H1 (cell line): Measurements from ENCODE around the gene CROCC. TPM values are rescaled to one million over a fixed set of nuclear protein-coding genes. Genes with fewer than 3 reads are reported as not detected.

Experiments used
- CHD1 ChIP-seq: IDR thresholded peaks from 2 replicates; pipeline ENCODE4 v1.6.1; 2012; ENCODE audit warnings: low read depth, low read length, improper control_type of control experiment
- CHD7 ChIP-seq: fragments of 300-600 bp; sonication (generic); IDR thresholded peaks from 2 replicates; pipeline ENCODE4 v1.7.1; 2012; ENCODE audit warnings: low read length, moderate library complexity, mild to moderate bottlenecking, inconsistent platforms; ENCODE audit not compliant: insufficient replicate concordance
- CREB1 ChIP-seq: IDR thresholded peaks from 2 replicates; pipeline ENCODE4 v1.6.1; 2012; ENCODE audit warnings: inconsistent platforms
- CTCF ChIP-seq, 3 experiments: IDR thresholded peaks; 1 replicate in 2 of 3; 2 replicates in 1 of 3; pipeline versions ENCODE4 v1.5.1 to v1.6.1; 2011; ENCODE audit warnings: low read length in 3 of 3, mild to moderate bottlenecking in 3 of 3, inconsistent platforms in 2 of 3, low read depth in 1 of 3, moderate library complexity in 1 of 3; ENCODE audit not compliant: insufficient read depth in 1 of 3; ENCODE audit errors: control extremely low read depth in 1 of 3
- GABPA ChIP-seq: IDR thresholded peaks from 2 replicates; pipeline ENCODE4 v1.6.1; 2011; ENCODE audit warnings: mild to moderate bottlenecking, low read length, moderate library complexity, borderline replicate concordance; ENCODE audit not compliant: insufficient read depth
- MAX ChIP-seq: IDR thresholded peaks from 2 replicates; pipeline ENCODE4 v1.6.1; 2012; ENCODE audit warnings: inconsistent platforms
- RAD21 ChIP-seq, 2 experiments: IDR thresholded peaks in 1 of 2; conservative IDR thresholded peaks in 1 of 2; 2 replicates each; pipeline ENCODE4 v1.6.1; 2011; ENCODE audit warnings: low read depth in 2 of 2, low read length in 2 of 2, improper control_type of control experiment in 1 of 2, inconsistent platforms in 1 of 2, mild to moderate bottlenecking in 1 of 2, moderate library complexity in 1 of 2
- TBP ChIP-seq: IDR thresholded peaks from 2 replicates; pipeline ENCODE4 v1.6.1; 2011; ENCODE audit warnings: low read depth, low read length, improper control_type of control experiment
- polyA plus RNA-seq, 7 experiments: library from polyadenylated mRNA; depleted of rRNA in 3 of 7; stranded (reverse) in 5 of 7; unstranded in 2 of 7; fragments of >200 nt in 5 of 7; fragments of 200-250 nt in 2 of 7; gene quantifications; 1 replicate in 5 of 7; 2 replicates in 1 of 7; 4 replicates in 1 of 7; pipeline versions ENCODE4 v1.2.1 to v1.2.3, GENCODE V29; 2011 to 2013; ENCODE audit warnings: missing spikeins in 2 of 7, mixed read lengths in 2 of 7
- total RNA-seq: library from RNA; stranded (reverse); fragmentation: NEBNext Ultra II Directional; extraction: Animal tissue kit (Norgen Biotek cat#: 25700); gene quantifications from 2 replicates; pipeline ENCODE4 v1.2.1, GENCODE V29; 2021

Gene CROCC
- total and polyA plus RNA-seq, 2 of the 8 experiments (the other 6 are each of a cell fraction or from before 2014, with no cell fraction given), result 12.1 to 39.5 TPM

DNA sequence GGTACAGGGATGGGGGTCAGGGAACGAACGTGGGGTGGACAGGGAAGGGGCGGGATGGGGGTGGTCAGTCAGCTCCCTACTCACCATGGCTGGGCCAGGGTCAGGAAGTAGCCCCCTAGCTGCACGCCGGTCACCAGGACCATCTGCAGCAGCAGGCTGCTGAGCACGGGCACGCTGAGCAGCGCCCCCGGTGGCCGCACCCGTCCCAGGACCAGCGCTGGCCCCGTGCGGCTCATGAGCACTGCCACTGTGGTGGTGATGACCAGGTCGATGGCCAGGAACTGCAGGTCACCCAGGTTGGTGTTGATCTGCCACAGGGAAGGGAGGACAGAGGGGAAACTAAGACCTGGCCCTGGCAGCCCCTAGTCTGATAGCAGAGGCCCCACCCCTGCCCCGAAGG lies 65.2 kb downstream of the CROCC start (continued):
- TF ChIP-seq CHD7, result no peak
- TF ChIP-seq MAX, result peak; percentile 50; the same call in 1 of the 2 replicates
- TF ChIP-seq CHD1, result no peak
- peak; percentile 80; the same call in 1 of the 2 replicates for TF ChIP-seq GABPA
- peak in 2 of 3 experiments; percentile 93 to 98; a peak in 3 of 4 replicates for TF ChIP-seq CTCF (IDR thresholded peaks at IDR 0.05; ENCODE audit: control extremely low read depth in 1 of 3, insufficient read depth in 1 of 3, low read depth in 1 of 3, low read length in 3 of 3)
- peak; percentile 28; the same call in 1 of the 2 replicates for TF ChIP-seq CREB1
- peak; percentile 53 to 70 for TF ChIP-seq RAD21 (IDR thresholded peaks at IDR 0.05 in 1 of 2, conservative IDR thresholded peaks at IDR 0.05 in 1 of 2; ENCODE audit: low read depth in 2 of 2, low read length in 2 of 2)
- TF ChIP-seq TBP, result 0 out of 2 replicates have a peak, but pooled peaks have one; percentile 19
- TF ChIP-seq, all 59 proteins: peak for 6
